ENCODE measurements around the gene GNG12.

GNG12 gene

DNA sequence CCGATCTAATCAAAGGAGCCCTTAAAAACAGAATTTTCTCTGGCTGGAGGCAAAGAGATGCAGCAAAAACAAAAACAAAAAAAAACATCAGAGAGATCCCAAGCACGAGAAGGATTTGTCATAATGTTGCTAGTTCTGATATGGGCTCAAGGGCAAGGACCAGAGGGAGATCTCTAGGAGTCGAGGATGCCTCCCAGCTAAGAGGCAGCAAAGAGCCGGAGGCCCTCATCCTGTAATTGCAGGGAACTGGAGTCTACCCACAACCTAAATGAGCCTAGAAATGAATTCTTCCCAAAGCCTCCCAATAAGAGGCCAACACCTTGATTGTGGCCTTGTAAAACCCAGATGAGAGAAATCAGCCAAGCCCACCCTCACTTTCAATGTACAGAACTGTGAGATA is 12.0 kb downstream of the GNG12 start:
- ChIA-PET CTCF (no interaction called here), POLR2A (ENCODE audit: low non-redundant PET) (no interaction called here)
- DNase-seq (ENCODE audit: low spot score) = no peak
- H3K27ac ChIP-seq = no peak overlapping the region
- TF ChIP-seq, protein P1, sequence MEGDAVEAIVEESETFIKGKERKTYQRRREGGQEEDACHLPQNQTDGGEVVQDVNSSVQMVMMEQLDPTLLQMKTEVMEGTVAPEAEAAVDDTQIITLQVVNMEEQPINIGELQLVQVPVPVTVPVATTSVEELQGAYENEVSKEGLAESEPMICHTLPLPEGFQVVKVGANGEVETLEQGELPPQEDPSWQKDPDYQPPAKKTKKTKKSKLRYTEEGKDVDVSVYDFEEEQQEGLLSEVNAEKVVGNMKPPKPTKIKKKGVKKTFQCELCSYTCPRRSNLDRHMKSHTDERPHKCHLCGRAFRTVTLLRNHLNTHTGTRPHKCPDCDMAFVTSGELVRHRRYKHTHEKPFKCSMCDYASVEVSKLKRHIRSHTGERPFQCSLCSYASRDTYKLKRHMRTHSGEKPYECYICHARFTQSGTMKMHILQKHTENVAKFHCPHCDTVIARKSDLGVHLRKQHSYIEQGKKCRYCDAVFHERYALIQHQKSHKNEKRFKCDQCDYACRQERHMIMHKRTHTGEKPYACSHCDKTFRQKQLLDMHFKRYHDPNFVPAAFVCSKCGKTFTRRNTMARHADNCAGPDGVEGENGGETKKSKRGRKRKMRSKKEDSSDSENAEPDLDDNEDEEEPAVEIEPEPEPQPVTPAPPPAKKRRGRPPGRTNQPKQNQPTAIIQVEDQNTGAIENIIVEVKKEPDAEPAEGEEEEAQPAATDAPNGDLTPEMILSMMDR (conservative IDR thresholded peaks at IDR 0.05; ENCODE audit: low read depth) = no peak

DNA sequence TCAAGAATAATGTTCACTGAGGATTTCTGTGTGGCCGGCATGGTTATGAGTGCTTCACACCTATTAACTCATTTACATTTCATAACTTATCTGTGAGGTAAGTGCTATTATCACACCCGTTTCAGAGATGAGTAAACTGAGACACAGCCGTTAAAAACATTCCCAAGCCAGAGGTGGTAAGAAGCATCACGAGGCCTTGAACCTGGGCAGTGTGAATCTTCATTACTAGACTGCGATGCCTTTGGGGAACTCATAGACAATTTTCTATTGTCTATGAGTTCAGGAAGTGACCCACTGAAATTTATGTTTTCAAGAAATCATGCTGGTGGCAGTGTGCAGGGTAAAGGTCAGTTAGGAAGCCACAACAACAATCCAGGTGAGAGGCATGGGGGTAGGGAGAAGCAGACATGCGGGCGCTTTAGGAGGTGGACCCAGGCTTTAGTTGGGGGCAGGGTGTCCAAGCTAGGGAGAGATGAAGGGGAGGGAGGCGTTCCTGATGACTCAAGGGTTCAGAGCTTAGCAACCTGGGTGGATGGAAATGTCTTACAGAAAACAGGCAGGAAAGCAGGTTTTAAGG is 14.5 kb downstream of the GNG12 start:
- DNase-seq (ENCODE audit: low spot score) = no peak
- TF ChIP-seq, protein P1 (conservative IDR thresholded peaks at IDR 0.05; ENCODE audit: low read depth) = no peak
- ChIA-PET CTCF (interaction anchor here (0.6 kb wide), 1 partner anchor 23 kb away, joined by 3 read pairs; no protein-coding TSS in a partner anchor), POLR2A (ENCODE audit: low non-redundant PET) (no interaction called here)
- no peak overlapping the region for H3K27ac ChIP-seq

DNA sequence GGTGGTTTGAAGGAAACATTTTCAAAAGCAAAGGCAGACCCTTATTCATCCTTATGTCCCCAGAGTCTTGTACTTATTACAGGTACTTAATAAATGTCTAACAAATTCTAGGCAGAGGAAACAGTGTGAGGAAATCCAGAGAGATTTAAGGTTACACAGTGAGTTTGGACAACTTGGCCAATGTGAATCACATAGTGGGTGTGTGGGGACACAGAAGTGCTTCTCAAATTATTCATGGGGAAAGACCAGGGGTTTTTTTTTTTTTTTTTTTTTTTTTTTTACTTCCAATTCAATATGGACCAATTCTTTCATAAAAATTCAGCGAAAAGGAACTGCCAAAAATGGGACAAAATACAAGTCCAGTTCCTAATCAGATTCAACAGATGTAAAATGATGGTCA is 15.1 kb downstream of the GNG12 start:
- ChIA-PET POLR2A (ENCODE audit: low non-redundant PET) (no interaction called here), CTCF (interaction anchor here (0.6 kb wide), 1 partner anchor 22 kb away, joined by 3 read pairs; no protein-coding TSS in a partner anchor)
- TF ChIP-seq, protein P1 (conservative IDR thresholded peaks at IDR 0.05; ENCODE audit: low read depth) = no peak
- DNase-seq (ENCODE audit: low spot score) = no peak
- no peak overlapping the region for H3K27ac ChIP-seq

DNA sequence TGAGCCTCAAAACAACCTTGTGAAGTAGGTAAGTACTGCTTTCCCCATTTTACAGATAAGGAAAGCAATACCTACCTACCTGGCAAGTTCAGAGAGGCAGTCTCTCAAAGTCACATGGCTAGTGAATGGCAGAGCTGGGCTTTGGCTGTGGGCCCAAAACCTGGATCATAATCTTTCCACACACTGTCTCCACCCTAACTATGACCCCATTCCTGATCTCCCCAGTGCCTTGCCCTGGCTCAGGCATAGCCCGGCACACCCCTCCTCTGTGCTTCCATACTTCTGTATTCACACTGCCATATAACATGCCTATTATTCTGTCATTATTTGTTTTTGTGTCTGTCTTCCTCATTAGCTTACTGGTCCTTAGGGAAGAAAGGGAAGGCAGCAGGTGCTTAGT is 15.9 kb downstream of the GNG12 start:
- CTCF ChIA-PET = interaction anchor here (0.7 kb wide), 1 partner anchor 31 kb away, joined by 5 read pairs; no protein-coding TSS in a partner anchor
- no peak for DNase-seq (ENCODE audit: low spot score)
- no peak overlapping the region for H3K27ac ChIP-seq
- TF ChIP-seq, protein P1 (conservative IDR thresholded peaks at IDR 0.05; ENCODE audit: low read depth) = no peak
- POLR2A ChIA-PET (ENCODE audit: low non-redundant PET) = no interaction called here

DNA sequence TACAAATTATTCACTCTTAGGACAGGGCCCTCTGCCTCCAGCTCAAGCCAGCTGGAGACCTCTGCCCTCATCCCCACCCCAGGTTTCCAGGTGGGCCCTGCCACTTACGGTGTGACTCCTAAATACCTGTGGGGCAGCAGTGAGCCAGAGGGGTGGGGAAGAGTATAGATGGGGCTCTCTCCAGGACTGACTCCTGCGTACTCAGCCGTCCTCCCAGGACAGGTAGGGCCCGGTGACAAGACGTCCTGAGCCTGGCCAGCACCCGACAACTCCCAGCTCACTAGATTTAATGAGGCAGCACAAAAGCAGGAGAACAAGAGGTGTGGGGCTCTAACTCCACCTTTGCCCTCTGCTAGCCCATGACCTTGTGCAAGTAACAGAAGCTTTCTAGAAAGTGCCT is 16.8 kb downstream of the GNG12 start:
- ChIA-PET CTCF (no interaction called here), POLR2A (ENCODE audit: low non-redundant PET) (no interaction called here)
- no peak for DNase-seq (ENCODE audit: low spot score)
- TF ChIP-seq, protein P1 (conservative IDR thresholded peaks at IDR 0.05; ENCODE audit: low read depth) = no peak
- H3K27ac ChIP-seq = peak overlapping the region; percentile 20; the same call in 1 of the 2 replicates

DNA sequence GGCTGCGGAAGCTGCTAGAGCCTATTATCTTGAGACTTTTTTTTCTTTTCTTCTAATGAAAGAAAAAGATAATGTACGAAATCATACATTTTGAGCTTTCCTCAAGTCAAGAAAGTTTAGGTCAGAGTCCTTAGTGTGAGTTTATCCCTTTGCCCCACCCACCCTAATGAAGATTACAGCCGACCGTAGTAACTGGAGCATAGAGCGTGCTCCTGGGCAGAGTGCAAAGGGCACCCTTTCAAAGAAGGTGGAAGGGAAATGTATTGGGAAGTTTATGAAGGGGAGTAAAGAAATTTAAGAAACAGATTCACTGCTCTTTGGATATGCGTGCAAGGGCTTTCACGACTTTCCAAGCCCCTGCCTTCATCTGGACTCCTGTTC is 17.2 kb downstream of the GNG12 start:
- no peak for DNase-seq (ENCODE audit: low spot score)
- TF ChIP-seq, protein P1 (conservative IDR thresholded peaks at IDR 0.05; ENCODE audit: low read depth) = no peak
- ChIA-PET POLR2A (ENCODE audit: low non-redundant PET) (no interaction called here), CTCF (no interaction called here)
- peak overlapping the region; percentile 40 for H3K27ac ChIP-seq

Data from RWPE1 (cell line).